Limb (tissue), 2 donors: ENCODE measurements around the gene TMEM183A.

ENCODE experiments used
- DNase-seq, 2 donors: peaks; one replicate each; pipeline ENCODE4 v3.0.0-alpha.2; 2016; ENCODE audit errors: extremely low spot score in 2 of 2

TMEM183A gene

GRCh38 chr1:203028784-203029553 lies 21.8 kb downstream of the TMEM183A start:
- DNase-seq: no peak

GRCh38 chr1:203031467-203031866 lies 24.3 kb downstream of the TMEM183A start:
- DNase-seq: no peak

GRCh38 chr1:203033287-203033686 lies 26.1 kb downstream of the TMEM183A start:
- no peak for DNase-seq

- no peak for DNase-seq
Measured at GRCh38 chr1:203033917-203034316, 26.7 kb downstream of the TMEM183A start.

- DNase-seq: no peak
Measured at GRCh38 chr1:203034422-203035110, 27.4 kb downstream of the TMEM183A start.

GRCh38 chr1:203035111-203036000 lies 28.2 kb downstream of the TMEM183A start:
- no peak for DNase-seq

- no peak for DNase-seq
Measured at GRCh38 chr1:203036135-203036534, 29.0 kb downstream of the TMEM183A start.

GRCh38 chr1:203036537-203036936 lies 29.4 kb downstream of the TMEM183A start:
- no peak for DNase-seq

- no peak for DNase-seq
Measured at GRCh38 chr1:203037509-203038190, 30.5 kb downstream of the TMEM183A start.

- peak in 1 of 2 donors; percentile 54 for DNase-seq
Measured at GRCh38 chr1:203038217-203038741, 31.1 kb downstream of the TMEM183A start.

- DNase-seq: peak; percentile 78 to 84
Measured at GRCh38 chr1:203038891-203039608, 31.9 kb downstream of the TMEM183A start.

- DNase-seq: peak in 1 of 2 donors; percentile 38
Measured at GRCh38 chr1:203039609-203040512, 32.7 kb downstream of the TMEM183A start.

GRCh38 chr1:203040513-203041275 lies 33.5 kb downstream of the TMEM183A start:
- DNase-seq: peak in 1 of 2 donors; percentile 9

GRCh38 chr1:203041351-203041932 lies 34.3 kb downstream of the TMEM183A start:
- DNase-seq: peak in 1 of 2 donors; percentile 18

- no peak for DNase-seq
Measured at GRCh38 chr1:203043830-203044545, 36.8 kb downstream of the TMEM183A start.

- no peak for DNase-seq
Measured at GRCh38 chr1:203044546-203045250, 37.5 kb downstream of the TMEM183A start.

- DNase-seq: no peak
Measured at GRCh38 chr1:203045336-203045735, 38.2 kb downstream of the TMEM183A start.
